Heart left ventricle (tissue), 16 donors: ENCODE measurements around the gene DNAH12. TPM values are rescaled to one million over a fixed set of nuclear protein-coding genes. Genes with fewer than 3 reads are reported as not detected.

ENCODE experiments used
- ATAC-seq, 4 donors: fragments of 200-7000 bp; cut with Tn5 transposase; one replicate each; pipeline ENCODE4 v1.9.1; 2020 to 2022; ENCODE audit warnings: moderate library complexity in 4 of 4, mild to moderate bottlenecking in 3 of 4, moderate number of reproducible peaks in 1 of 4
- DNase-seq, 5 donors: peaks; one replicate each; pipeline ENCODE4 v3.0.0-alpha.2; 2020
- H3K27ac ChIP-seq, 12 donors: fragments of 200-600 bp; sonication (generic) in 4 of 12; one replicate each; pipeline versions ENCODE4 v1.5.0 to v1.8.0; 2016 to 2022; ENCODE audit warnings: mild to moderate bottlenecking in 2 of 12
- H3K27me3 ChIP-seq, 9 donors: fragments of 200-600 bp; sonication (generic) in 2 of 9; one replicate each; pipeline versions ENCODE4 v1.5.1 to v1.8.0; 2016 to 2022; ENCODE audit warnings: mild to moderate bottlenecking in 3 of 9
- H3K36me3 ChIP-seq, 9 donors: fragments of 200-600 bp; sonication (generic) in 2 of 9; one replicate each; pipeline versions ENCODE4 v1.5.0 to v1.8.0; 2018 to 2022; ENCODE audit warnings: mild to moderate bottlenecking in 2 of 9
- H3K4me1 ChIP-seq, 12 donors: fragments of 200-600 bp; sonication (generic) in 4 of 12; one replicate each; pipeline versions ENCODE4 v1.5.0 to v1.8.0; 2016 to 2022; ENCODE audit warnings: mild to moderate bottlenecking in 3 of 12
- H3K4me3 ChIP-seq, 12 donors: fragments of 200-600 bp; sonication (generic) in 4 of 12; one replicate each; pipeline versions ENCODE4 v1.5.0 to v1.8.0; 2017 to 2022; ENCODE audit warnings: mild to moderate bottlenecking in 9 of 12, moderate library complexity in 4 of 12
- H3K9me3 ChIP-seq, 12 donors: fragments of 200-600 bp; sonication (generic) in 4 of 12; one replicate each; pipeline versions ENCODE4 v1.5.0 to v1.8.0; 2016 to 2022; ENCODE audit warnings: mild to moderate bottlenecking in 1 of 12
- POLR2A ChIP-seq, 2 donors: fragments of 450-650 bp; IDR thresholded peaks; one replicate each; pipeline ENCODE4 v1.6.1; 2017; ENCODE audit warnings: antibody characterized with exemption in 2 of 2, mild to moderate bottlenecking in 2 of 2, moderate library complexity in 2 of 2
- WGBS, 4 donors: extraction: QIAGEN DNeasy Blood & Tissue Kit in 2 of 4; methylation state at CpG; one replicate each; pipeline versions ENCODE4 v1.1.5 to v1.1.7; 2013 to 2018; 5-methylcytosine and 5-hydroxymethylcytosine counted together
- intact Hi-C, 10 donors: fragments of 100-400 bp; cut with DNase I; formaldehyde crosslinking; loops; one replicate each; pipeline versions ENCODE4 v1.11.1 to v1.14.2; 2022
- polyA plus RNA-seq, 2 donors: library from polyadenylated mRNA; stranded (reverse); fragments of 200-250 nt; gene quantifications; one replicate each; pipeline ENCODE4 v1.2.3, GENCODE V29; 2013
- total RNA-seq, 9 donors: library from RNA; depleted of rRNA in 2 of 9; stranded (reverse); fragments of >200 nt in 2 of 9; fragmentation: NEBNext Ultra II Directional in 3 of 9; extraction: Animal tissue kit (Norgen Biotek cat#: 25700) in 3 of 9; gene quantifications; one replicate each; pipeline versions ENCODE4 v1.1.0 to v1.2.4, GENCODE V29; 2016 to 2023
- TF ChIP-seq, protein P1 (sequence below), 12 donors: fragments of 200-600 bp; sonication (generic) in 4 of 12; IDR thresholded peaks; one replicate each; pipeline versions ENCODE4 v1.5.0 to v1.8.0; 2018 to 2022; ENCODE audit warnings: antibody characterized with exemption in 12 of 12, mild to moderate bottlenecking in 5 of 12
- donor health status: ischemic (EF 13 %, LVEDD 7.1; RV severe dilation, severe dysfunction).
- donor health status: healthy with polysubstance abuse.
- donor health status: DM: no; HTN: yes; CAD: no.
- donor health status: DM: no; HTN: no; CAD: no.
- donor health status: ischemic (EF 25% LVEDD 6.9; RV normal size, moderate dysfunction).
- donor health status: ischemic (EF 25% LVEDD 5.7; RV mildly dilated, moderate dysfunction).
- donor health status: healthy.
- donor health status: DM: yes; HTN: yes; CAD: no.
- donor health status: ischemic (EF 35%, LVEDD 5.7; RV mildly dilated, moderate dysfunction).
- donor health status: nonischemic (EF 11% LVEDD 7.7; RV severe dilation, severe dysfunction).
- donor health status: DM: yes; HTN: yes; CAD: no.
- donor health status: PGD.
- donor health status: ischemic (EF 29% LVEDD 5.4; RV normal size, mild dysfunction).
- donor health status: nonischemic (EF 23%, LVEDD 6.1; RV moderate dilation, normal function).

Gene DNAH12
- total and polyA plus RNA-seq, 11 donors = 0.04 to 0.42 (median 0.26) TPM; not detected in 7

DNA sequence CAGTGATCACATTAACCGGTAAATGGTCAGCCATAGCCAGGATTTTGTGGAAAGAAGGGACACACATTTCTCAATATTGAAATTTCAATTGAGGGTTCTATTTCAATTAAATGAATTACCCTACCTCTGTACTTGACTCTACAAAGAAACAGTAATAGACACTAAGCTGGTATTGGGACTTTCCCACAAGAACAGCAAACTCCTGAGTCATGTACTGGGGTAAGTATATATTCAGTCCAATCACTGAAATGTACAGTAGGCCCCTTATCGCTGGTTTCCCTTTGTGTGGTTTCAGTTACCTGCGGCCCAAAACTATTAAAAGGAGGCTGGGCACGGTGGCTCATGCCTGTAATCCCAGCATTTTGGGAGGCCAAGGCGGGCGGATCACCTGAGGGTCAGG lies 269.3 kb downstream of the DNAH12 start:
- no peak for DNase-seq
- no peak overlapping the region for H3K4me3 ChIP-seq
- no peaks in the 10 kb centered on the region for H3K27me3 ChIP-seq
- peaks cover 0 to 4% (median 0%) of the 10 kb centered on the region in 12 donors for H3K9me3 ChIP-seq
- intact Hi-C loops = loop anchor here in 1 of 10 donors (5.0 kb wide), 1 partner anchor 33 kb away; no protein-coding TSS in a partner anchor
- no peak for ATAC-seq
- WGBS, 4 donors = 98 to 99% (median 99%) methylated on average over 6 of the region's 6 CpGs
- H3K4me1 ChIP-seq = no peaks in the 10 kb centered on the region
- no peak overlapping the region for H3K27ac ChIP-seq
- no peak for TF ChIP-seq POLR2A (IDR thresholded peaks at IDR 0.05)
- TF ChIP-seq, protein P1, sequence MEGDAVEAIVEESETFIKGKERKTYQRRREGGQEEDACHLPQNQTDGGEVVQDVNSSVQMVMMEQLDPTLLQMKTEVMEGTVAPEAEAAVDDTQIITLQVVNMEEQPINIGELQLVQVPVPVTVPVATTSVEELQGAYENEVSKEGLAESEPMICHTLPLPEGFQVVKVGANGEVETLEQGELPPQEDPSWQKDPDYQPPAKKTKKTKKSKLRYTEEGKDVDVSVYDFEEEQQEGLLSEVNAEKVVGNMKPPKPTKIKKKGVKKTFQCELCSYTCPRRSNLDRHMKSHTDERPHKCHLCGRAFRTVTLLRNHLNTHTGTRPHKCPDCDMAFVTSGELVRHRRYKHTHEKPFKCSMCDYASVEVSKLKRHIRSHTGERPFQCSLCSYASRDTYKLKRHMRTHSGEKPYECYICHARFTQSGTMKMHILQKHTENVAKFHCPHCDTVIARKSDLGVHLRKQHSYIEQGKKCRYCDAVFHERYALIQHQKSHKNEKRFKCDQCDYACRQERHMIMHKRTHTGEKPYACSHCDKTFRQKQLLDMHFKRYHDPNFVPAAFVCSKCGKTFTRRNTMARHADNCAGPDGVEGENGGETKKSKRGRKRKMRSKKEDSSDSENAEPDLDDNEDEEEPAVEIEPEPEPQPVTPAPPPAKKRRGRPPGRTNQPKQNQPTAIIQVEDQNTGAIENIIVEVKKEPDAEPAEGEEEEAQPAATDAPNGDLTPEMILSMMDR (IDR thresholded peaks at IDR 0.05) = no peak
- peaks cover 0 to 97% (median 61%) of the 10 kb centered on the region in 9 donors for H3K36me3 ChIP-seq

DNA sequence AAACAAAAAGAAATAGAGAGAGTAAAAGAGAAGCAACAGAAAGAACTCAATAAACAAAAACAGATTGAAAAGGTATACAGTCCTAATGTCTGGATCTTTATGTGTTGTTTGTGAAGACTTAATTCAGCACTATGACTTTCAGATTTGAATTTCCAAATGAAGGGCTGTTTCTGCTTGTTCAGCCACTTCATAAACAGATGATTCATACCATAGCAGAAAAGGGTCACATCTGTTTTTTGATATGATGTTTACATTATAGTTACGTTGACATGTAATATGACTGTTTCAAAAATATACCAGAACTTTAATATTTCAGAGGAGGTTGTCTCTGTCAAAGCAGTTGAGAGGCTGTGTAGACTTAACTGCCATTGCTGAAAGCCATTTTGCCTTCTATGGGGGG lies 275.7 kb downstream of the DNAH12 start:
- H3K27ac ChIP-seq = no peak overlapping the region
- ATAC-seq (no peak), DNase-seq (no peak)
- no peaks in the 10 kb centered on the region for H3K27me3 ChIP-seq
- TF ChIP-seq POLR2A (IDR thresholded peaks at IDR 0.05) = no peak
- TF ChIP-seq, protein P1 (IDR thresholded peaks at IDR 0.05) = no peak
- no peaks in the 10 kb centered on the region for H3K4me1 ChIP-seq
- intact Hi-C loops = no loop called here
- H3K36me3 ChIP-seq = peaks cover 0 to 100% (median 94%) of the 10 kb centered on the region in 9 donors
- 91 to 95% (median 94%) methylated on average over 1 of the region's 1 CpG for WGBS, 4 donors
- H3K4me3 ChIP-seq = no peak overlapping the region
- peaks cover 0 to 9% (median 0%) of the 10 kb centered on the region in 12 donors for H3K9me3 ChIP-seq

DNA sequence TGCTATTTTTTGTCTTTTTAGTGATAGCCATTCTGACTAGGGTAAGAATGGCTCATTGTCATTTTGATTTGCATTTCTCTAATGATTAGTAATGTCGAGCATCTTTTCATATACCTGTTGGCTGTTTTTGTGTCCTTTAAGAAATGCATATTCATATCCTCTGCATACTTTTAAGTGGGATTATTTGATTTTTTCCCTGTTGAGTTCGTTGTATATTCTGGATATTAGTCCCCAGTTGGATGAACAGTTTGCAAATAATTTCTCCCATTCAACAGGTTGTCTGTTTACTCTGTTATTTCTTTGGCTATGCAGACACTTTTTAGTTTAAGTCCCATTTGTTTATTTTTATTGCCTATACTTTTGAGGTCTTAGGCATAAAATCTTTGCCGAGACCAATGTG lies 282.2 kb downstream of the DNAH12 start:
- 93 to 98% (median 96%) methylated on average over 3 of the region's 3 CpGs for WGBS, 4 donors
- Histone ChIP-seq H3K4me1 (peaks cover 0 to 8% (median 0%) of the 10 kb centered on the region in 12 donors), H3K9me3 (peaks cover 0 to 12% (median 0%) of the 10 kb centered on the region in 12 donors), H3K27me3 (no peaks in the 10 kb centered on the region), H3K36me3 (peaks cover 0 to 99% (median 92%) of the 10 kb centered on the region in 9 donors), H3K4me3 (no peak overlapping the region), H3K27ac (no peak overlapping the region)
- intact Hi-C loops = no loop called here
- ATAC-seq = no peak
- no peak for TF ChIP-seq POLR2A (IDR thresholded peaks at IDR 0.05)
- TF ChIP-seq, protein P1 (IDR thresholded peaks at IDR 0.05) = no peak
- DNase-seq = no peak

DNA sequence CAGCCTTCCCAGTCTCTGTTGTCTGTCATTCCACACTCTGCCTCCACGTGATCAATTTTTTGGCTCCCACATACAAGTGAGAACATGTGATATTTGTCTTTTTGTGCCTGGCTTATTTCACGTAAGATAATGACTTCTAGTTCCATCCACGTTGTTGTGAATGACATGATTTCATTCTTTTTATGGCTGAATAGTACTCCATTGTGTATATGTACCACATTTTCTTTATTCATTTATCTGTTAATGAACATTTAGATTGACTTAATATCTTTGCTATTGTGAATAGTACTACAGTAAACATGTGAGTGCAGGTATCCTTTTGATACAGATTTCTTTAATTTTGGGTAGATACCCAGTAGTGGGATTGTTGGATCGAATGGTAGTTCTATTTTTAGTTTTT lies 283.0 kb downstream of the DNAH12 start:
- Histone ChIP-seq H3K36me3 (peaks cover 0 to 99% (median 89%) of the 10 kb centered on the region in 9 donors), H3K27ac (no peak overlapping the region), H3K4me1 (peaks cover 0 to 8% (median 0%) of the 10 kb centered on the region in 12 donors), H3K9me3 (peaks cover 0 to 12% (median 0%) of the 10 kb centered on the region in 12 donors), H3K27me3 (no peaks in the 10 kb centered on the region), H3K4me3 (no peak overlapping the region)
- intact Hi-C loops = no loop called here
- no peak for TF ChIP-seq POLR2A (IDR thresholded peaks at IDR 0.05)
- TF ChIP-seq, protein P1 (IDR thresholded peaks at IDR 0.05) = no peak
- ATAC-seq = no peak
- DNase-seq = no peak
- WGBS, 4 donors = 71 to 81% (median 77%) methylated on average over 4 of the region's 4 CpGs
